Measurements from ENCODE around the gene ERVH48-1.

DNA sequence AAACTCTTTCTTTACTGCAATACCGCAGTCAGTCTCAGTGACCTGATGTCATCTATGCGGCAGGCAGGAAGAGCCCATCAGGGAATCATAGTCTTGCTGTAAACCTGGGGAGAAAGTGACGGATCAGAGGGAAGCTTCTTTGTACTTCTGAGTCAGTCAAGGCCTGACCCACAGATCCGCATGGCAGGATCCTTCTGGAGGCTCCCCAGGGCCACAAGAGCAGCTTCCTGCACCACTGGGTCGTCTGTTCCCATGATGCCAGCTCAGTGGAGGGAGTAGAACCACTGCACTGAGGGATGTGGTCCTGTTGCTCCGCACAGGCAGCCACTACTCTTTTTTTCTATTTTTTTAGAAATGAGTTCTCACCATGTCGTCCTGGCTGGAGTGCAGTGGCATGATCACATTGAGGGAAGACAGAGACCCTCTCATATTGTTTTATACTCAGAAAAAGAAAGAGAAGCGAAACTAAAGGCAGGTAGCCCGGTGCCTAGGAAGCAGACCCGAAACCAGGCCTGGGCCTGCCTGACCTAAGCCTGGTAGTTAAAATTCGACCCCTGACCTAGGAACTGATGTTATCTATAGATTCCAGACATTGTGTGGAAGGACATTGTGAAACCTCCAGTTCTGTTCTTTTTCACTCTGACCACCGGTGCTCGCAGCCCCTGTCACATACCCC, 6.3 kb upstream of the ERVH48-1 start:
- TF ChIP-seq, protein P1, sequence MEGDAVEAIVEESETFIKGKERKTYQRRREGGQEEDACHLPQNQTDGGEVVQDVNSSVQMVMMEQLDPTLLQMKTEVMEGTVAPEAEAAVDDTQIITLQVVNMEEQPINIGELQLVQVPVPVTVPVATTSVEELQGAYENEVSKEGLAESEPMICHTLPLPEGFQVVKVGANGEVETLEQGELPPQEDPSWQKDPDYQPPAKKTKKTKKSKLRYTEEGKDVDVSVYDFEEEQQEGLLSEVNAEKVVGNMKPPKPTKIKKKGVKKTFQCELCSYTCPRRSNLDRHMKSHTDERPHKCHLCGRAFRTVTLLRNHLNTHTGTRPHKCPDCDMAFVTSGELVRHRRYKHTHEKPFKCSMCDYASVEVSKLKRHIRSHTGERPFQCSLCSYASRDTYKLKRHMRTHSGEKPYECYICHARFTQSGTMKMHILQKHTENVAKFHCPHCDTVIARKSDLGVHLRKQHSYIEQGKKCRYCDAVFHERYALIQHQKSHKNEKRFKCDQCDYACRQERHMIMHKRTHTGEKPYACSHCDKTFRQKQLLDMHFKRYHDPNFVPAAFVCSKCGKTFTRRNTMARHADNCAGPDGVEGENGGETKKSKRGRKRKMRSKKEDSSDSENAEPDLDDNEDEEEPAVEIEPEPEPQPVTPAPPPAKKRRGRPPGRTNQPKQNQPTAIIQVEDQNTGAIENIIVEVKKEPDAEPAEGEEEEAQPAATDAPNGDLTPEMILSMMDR (IDR thresholded peaks at IDR 0.05 in 4 of 5, conservative IDR thresholded peaks at IDR 0.05 in 1 of 5) = no peak
- TF ChIP-seq POLR2A (IDR thresholded peaks at IDR 0.05) = no peak

All from gastrocnemius medialis (tissue), 4 donors.